Renal cortex interstitium (tissue), 11 donors: Measurements from ENCODE around the gene GNAZ. TPM values are rescaled to one million over a fixed set of nuclear protein-coding genes. Genes with fewer than 3 reads are reported as not detected.

Experiments
- DNase-seq, 11 donors: peaks; one replicate each; pipeline ENCODE4 v3.0.0-alpha.2; 2013; ENCODE audit warnings: low read depth in 9 of 11, low spot score in 4 of 11; ENCODE audit errors: extremely low read depth in 1 of 11
- polyA plus RNA-seq, 3 donors: library from polyadenylated mRNA; unstranded; fragments of 120-200 nt; gene quantifications; one replicate each; pipeline ENCODE4 v1.2.1, GENCODE V29; 2013; ENCODE audit not compliant: insufficient read length in 3 of 3

Gene GNAZ
- polyA plus RNA-seq, 3 donors = 4.6 to 6.8 (median 6.7) TPM

DNA sequence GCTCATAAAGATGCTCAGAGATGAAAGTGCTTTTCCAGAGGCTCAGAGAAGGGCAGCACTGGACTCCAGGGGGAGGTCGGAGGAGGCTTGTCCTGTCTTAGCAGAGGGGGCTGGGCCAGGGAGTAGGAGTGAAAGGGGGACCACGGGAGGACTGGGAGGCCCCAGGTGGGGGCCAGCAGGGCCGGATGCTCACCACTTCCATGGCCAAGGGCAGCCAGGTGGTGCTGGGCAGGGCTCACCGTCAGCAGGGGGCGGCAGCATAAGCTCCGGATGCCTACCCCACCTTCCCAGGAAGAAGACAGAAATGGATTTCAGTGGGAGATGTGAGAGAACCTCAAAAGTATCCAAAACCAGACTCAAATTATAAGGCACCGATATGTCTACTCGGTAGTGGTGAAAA lies 86.0 kb downstream of the GNAZ start:
- DNase-seq = no peak

DNA sequence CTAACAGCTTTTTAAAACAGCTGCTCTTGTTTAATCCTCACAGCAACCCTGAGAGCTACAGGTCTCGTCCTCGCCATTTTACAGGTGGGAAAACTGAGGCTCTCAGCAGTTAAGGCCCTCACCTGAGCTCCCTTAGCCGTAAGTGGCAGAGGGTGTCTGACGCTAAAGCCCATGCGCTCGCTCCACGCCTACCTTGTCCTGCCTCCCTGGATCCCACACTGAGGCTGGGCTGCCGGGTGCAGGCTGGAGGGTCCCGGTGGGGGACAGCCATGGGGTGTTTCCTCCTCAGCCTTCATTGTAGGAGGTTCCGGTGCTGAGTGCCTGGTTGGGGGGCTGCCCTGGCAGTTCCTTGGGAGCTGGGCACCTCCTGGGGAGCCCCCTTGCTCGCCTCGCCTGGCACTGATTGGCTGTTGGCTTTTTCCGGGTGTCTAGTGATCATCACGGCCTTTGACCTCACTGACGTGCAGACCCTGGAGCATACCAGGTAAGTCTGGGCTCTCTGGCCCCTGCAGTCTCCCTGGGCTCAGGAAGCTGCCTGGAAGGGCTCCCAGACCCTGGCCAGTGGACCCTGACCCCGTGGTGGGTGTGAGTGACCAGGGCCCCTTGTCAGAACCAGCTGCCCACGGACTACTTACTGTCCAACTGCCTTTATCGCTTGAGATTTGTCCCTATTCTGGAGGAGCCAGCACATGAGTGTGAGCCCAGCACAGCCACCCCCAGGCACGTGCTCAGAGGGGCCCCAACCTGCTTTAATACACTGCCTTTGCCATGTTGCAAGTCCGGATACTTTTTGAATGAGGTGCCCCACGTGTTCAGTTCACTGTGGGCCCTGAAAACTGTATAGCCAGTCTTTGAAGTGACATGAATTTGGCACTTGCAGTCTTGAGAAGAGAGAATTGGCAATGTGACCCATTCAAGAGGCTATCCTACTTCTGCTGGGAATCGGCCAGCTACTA lies 87.5 kb downstream of the GNAZ start:
- DNase-seq = no peak

DNA sequence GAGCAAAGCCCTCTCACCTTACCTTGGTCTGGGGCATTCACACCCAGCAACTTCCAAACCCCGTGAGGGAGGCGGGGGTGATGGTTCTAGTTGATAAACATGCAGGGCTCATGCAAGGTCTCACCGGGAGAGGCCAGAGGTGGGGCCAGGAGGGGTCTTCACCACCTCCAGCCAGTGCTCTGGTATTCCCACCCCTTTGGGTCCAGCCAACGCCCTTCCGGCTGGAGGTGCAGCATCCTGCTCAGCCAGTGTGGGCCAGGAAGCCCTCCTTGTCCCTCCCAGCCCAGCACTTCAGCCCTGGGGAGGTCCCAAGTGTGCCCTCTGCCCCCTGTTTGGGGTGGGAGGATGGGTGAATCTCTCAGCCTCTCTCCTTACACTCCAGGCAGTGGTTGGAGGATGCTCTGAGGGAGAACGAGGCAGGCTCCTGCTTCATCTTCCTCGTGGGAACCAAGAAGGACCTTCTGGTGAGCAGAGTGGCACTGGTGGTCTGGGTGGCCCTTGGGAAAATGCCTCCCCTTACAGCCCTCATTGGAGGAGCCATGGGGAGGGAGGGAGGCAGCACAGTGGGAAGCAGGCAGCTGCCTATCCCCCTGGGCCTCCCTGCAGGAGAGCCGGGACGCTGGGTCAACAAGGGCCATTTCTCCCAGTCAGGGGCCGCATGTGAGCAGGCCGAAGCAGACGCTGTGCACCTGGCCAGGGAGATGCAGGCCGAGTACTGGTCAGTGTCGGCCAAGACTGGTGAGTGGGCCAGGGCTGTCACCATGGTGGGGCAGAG lies 88.4 kb downstream of the GNAZ start:
- no peak for DNase-seq

DNA sequence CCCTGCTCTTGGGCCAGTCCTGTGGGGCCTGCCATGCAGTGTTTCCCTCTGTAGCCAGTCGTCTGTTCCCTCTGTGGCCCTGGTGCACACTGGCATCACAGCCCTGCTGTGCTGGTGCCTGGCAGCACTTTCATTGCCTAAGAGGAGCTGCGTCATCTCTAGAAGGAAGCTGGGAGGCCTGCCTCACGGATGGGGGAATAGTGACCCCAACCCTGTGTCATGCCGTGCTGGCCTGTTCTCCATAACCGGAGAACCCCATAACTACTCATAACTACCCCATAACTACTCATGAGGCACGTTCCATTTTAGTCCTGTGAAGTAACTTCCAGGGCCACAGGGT lies 88.9 kb downstream of the GNAZ start:
- DNase-seq = no peak

DNA sequence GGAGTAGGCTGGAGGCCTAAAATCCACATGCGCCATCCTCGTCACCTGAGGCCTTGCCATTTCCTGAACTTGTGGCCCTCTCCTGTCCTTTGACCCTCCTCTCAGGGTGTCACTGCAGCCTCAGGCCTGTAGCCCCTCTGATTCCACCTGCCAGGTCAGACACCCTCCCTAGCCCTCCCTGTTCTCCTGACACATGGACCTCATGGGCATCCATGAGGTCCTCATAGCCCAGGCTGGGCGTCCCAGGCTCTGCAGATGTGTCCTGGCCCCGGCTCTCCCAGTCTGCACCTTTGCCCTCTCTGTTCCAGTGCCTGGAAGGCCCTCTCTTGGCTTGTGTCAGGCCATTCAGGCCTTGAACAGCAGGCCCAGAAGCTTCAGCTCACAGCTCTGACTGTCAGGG lies 90.7 kb downstream of the GNAZ start:
- DNase-seq = no peak

DNA sequence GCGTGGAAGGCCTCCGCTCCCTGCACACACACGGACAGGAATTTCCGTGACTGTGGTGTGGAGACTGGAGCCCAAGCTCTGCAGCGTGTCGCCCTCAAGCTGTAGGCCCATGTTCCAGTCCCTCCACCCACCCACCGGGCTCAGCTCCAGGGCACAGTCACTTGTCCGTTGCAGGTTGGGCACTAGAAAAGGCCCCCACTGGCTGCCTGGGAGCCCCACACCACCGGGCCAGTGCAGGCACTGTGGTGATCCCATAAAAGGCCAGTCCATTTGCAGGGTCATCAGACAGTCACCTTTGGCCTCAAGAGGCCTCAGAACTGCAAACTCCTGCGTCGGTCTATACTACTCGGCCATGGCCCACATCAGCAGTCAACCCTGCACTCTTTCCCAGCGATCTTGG lies 91.3 kb downstream of the GNAZ start:
- DNase-seq = no peak

DNA sequence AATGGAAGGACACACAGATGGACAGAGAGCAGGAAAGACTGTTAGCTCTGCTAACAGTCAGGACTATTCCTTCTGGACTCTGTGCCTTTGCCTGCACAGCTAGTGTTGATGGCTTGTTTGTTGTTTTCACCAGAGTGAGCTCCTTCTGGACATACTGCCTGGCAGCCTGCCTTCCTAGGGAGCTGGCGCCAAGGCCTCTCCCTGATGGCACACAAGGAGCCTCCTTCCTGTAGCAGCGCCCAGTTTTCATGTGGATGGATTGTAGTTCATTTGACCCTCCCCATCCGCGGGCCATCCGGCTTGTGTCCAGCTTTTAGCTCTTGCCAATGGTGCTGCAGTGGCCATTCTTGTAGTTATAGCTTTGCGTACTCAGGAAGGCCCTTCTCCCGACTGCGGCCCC lies 93.3 kb downstream of the GNAZ start:
- DNase-seq = no peak

DNA sequence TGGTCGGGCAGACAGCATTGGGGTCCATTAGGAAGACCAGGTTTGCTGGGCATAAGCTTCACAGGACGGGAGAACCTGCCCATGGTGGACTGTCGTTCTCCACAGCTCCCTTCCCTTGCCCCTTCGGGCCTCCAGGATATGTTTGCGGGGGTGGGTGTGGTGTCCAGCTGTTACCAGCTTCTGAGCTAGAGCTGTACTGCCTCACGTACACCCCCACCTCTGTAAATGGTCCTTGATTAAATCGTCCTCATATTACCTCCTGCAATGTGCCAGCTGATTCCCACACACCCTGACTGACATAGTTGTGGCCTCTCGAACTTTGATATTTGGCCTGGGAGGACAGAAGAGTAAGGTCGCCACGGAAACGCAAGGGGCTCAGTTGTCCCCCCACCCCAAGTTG lies 93.8 kb downstream of the GNAZ start:
- DNase-seq = no peak

DNA sequence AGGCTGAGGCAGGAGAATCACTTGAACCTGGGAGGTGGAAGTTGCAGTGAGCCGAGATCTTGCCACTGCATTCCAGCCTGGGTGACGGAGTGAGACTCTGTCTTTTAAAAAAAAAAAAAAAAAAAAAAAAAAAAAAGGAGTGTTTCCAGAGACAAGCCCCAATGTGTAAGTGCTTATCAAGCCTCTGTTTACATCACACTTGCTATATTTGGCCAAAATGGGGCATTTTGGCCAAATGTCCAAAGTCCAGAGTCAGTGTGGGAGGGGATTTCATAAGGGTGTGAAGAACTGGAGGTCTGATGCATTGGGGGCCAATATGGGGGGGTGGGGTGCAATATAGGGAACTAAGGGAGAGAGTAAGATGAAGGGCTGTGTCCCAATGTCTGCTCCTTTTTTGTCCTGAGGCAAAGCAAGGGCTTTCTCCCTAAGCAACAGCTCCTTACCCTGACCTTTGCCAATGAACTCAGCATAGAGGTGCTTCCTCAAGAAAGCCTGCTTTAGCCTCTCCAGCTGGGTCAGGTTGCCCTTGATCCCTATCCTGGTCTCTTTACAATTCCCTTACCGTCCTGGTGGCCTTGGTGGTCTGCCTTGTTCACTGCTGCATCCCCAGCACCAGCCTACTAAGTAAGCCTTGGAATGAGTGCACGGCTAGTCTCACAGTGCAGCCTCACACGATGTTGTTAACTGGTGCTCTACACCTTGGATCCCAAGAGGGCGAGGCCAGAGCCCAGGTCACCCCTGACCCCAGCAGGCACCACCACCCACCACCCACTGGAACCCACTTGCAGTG lies 95.9 kb downstream of the GNAZ start:
- no peak for DNase-seq

DNA sequence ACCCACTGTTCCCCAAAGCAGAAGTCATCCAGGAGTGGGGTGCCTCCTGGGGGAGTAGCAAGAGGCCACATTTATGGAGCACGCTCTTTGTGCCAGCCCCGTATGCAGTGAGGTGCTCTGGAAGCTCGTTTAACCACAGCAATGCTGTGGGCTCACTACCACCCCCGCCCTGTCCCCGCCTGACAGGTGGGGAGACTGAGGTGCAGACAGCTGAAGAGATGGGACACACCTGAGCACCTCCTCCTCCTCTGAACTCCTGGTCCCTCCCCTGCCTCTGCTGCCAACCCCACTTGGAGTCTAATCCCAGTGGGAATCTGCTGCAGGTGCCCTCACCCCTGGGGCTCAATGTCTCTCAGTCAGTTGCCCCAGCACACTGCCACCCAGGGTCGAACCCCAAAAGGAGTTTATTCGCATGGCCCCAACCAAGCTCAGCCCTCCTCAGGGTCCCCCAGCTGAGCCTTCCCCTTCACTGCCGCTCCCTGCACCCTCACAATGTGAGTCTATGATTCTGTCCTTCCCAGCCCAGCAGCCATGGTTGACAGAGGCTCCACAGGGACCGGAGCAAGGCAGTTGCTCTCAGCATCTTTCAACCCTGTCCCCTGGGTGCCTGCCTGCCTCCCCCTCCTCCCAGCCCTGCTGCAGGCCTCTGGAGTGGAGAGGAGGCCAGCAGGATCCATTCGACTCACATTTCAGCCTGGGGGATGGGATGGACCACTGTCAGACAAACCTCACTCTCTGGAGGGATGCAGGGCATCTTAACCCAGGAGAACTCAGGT lies 96.7 kb downstream of the GNAZ start:
- no peak for DNase-seq

DNA sequence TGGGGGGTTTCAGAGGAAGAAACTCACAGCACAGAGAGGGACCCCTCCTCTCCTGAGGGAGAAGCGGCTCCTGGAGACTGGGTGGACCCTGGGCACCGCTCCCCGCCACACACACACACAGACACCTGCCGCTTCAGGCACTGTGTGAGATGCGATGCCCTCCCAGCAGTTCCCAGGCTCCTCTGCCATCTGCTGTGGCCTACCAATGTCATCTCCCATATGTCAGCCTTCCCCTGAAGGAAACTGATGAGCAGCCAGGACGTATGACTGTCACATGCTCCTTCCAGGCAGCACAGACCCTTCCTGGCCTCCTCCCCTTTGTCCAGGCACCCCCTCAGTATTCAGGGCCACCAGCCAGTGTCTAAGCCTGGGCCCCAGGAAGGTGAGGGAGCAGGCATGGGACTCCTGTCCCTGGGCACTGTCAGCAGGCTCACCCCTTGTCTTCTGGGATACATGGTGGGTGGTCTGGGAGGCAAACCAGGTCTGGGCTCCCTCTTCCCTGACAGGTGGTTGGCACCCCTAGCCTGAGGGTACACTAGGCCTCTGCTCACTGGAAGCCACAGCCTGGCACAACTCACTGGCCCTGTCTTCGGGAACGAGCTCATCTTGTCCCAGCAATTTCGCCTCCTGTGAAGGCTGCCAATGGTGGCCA lies 98.2 kb downstream of the GNAZ start:
- DNase-seq = no peak

DNA sequence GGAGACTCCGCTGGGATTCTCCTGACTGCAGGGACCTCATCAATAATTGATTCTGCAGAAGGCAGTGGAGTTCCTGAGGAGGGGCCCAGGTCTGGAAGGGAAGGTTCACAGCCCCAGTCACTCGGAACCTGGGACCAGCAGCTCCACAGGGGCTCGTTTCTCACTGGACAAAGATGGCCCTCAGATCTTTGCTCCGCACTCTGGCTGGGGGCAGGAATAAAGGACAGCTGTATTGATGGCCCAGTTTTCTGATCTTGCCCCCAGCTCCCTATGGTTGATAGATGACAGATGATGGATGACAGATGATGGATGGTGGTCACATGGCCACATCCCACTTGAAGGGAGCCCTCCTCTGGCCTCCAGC lies 98.7 kb downstream of the GNAZ start:
- no peak for DNase-seq

Other genes starting within 250 kb of the GNAZ start
- gene IGLL5, start 182.7 kb upstream of the GNAZ start, polyA plus RNA-seq = under 1 TPM in 2 of 3 donors, not detected in 1; 0.34 to 0.67 TPM
- gene RSPH14, start 71.5 kb downstream of the GNAZ start, polyA plus RNA-seq = 1 to 10 TPM; 5.4 to 9.4 (median 7.1) TPM
- gene RAB36, start 75.0 kb downstream of the GNAZ start, polyA plus RNA-seq = 10 to 100 TPM; 15.0 to 20.9 (median 16.5) TPM
- gene BCR, start 110.0 kb downstream of the GNAZ start, polyA plus RNA-seq = 10 to 100 TPM; 57.5 to 65.1 (median 61.3) TPM